GM03348 (cell line): ENCODE results near the gene GNPTG.

Experiments
- DNase-seq: peaks from one replicate; pipeline ENCODE4 v3.0.0; 2012; ENCODE audit warnings: low spot score

GNPTG gene

GRCh38 chr16:1394367-1394951 lies 42.7 kb downstream of the GNPTG start:
- DNase-seq = no peak

DNA sequence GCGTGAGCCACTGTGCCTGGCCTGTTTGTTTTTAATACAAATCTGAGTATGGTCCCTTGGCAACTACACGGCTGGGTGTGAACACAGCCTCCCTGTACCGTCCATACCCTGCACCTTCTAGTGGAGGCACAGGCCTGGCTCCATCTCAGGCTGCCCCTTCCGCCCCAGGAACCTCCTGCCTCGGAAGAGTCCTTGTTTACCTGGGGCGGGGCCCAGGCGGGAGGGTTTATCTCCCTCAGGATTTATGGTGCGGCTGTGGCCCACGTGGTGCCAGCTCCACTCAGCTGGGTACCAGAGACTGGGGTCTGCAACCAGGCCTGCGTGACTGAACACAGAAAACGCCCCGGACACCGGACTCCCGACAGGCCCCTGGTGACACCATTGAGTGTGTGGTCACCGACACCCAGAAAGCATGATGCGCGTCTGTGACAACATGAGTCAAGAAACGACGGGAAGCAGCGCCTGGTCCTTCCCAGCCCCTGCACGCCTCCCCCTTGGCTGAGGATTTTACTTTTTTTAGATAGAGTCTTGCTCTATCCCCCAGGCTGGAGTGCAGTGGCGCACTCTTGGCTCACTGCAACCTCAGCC lies 43.8 kb downstream of the GNPTG start:
- DNase-seq = no peak

DNA sequence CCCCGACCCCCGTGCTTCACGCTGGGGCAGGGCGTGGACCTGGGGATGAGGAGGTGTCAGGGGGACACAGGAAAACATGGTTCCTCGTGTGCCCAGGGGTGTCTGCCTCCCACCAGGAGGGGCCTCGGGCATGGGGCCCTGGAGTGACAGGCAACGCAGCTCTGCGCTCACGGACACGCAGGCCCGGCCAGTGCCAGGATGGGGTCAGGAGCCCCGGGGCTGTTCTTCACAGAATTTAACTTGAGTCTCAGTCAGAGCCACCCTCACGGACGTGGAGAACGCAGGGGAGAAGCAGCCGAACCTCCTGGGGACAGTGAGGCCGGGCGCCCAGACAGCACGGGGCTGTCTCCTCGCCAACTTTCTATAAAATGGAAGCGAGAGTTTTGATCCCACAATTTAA lies 46.0 kb downstream of the GNPTG start:
- DNase-seq = no peak

- DNase-seq = no peak
Observed at GRCh38 chr16:1398351-1398750, 46.6 kb downstream of the GNPTG start.

DNA sequence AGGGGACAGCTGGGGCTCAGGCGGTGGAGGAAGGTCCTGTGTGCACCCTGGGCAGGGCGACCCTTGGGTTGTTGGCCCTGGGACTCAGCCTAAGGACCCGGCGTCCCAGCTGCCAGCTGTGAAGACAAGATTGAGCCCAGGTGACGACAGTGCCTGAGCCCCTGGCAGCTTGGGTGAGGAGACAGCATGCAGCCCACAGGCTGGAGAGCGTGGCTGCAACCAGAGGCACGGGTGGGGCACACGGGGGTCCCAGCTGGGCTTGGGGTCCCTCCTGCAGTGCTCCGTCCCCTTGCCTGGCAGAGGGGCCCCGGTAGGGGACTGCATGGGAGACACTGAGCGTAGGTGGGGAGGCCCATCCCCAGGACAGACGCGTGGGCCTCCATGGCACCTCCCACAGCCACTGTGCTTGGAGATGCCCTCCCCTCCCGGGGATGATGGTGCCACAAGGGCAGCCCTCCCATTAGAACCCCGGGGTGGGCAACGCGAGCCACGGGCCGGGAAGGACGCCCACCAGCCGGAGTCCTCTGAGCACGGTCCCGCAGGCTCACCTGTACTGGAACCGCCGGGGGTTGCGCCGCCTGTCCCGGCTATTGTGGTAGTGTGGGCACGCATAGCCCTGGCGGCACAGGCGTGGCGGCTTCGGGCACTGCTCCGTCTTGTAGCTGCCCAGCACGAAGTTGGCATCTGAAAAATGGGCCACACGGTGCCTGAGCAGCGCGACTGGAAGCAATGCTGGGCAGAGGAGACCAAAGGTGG lies 47.3 kb downstream of the GNPTG start:
- DNase-seq = no peak

- no peak for DNase-seq
Observed at GRCh38 chr16:1401061-1401757, 49.5 kb downstream of the GNPTG start.

GRCh38 chr16:1401758-1402154 lies 50.0 kb downstream of the GNPTG start:
- no peak for DNase-seq

GRCh38 chr16:1403036-1403435 lies 51.3 kb downstream of the GNPTG start:
- no peak for DNase-seq

DNA sequence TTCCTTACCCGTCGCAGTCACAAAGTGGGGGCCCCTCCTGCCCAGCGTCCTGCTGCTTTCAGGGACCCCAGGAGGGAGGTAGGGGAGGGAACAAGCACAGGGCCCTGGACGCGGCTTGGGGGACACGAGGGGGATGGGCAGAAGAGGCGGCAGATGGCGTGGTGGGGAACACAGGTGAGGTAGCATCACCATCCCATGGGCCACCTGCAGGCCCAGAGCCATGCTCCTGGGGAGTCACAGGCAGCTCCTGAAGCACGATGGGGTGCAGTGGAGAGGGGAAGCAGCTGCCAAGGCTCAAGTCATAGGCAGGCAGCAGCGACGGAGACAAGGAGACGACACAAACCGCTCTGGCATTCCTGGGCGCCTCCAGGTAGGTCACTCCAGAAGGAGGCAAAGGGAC lies 52.0 kb downstream of the GNPTG start:
- DNase-seq = no peak

DNA sequence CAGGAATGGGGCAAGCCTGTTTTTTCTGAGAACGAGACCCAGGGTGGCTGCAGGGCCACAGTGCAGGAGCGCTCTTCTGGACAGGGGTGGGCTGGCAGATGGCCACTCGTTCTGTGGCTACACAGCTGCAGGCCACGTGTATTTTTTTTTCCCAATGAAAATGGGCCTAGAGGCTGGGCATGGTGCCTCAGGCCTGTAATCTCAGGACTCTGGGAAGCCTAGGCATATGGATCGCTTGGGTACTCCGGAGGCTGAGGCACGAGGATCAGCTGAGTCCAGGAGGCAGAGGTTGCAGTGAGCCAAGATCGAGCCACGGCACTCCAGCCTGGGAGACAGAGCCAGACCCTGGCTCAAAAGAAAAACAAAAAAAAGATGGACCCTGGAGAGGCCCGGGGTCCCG lies 56.0 kb downstream of the GNPTG start:
- DNase-seq = peak; percentile 65

DNA sequence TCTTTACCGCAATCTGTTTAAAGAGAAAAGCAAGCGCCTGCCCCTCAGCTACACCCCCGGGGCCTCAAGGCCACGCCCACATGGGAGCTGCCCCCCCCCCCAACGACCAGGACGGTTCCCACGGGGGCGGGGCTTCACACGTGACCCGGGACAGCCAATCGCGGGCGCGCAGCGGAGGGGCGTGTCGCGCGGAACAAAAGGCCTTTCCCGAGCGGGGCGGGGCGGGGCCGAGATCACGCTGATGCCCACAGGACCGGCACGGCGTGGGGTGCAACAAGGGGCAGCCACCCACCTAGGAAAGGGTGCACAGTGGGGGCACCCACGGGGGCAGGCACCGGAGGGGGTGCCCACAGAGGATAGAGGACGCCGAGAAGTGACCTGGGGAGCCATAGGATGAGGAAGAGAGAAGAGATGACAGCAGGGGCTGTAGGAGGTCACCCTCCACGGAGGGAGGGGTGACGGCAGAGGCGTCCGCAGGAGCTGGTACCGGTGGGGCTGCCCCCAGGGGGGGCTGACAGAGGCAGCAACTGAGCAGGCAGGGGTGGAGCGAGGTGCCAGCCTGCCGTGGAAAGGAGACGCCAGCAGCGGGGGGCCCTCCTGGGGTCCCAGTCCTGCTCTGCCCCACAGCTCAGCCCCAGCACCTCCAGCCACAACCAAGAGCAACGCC lies 56.6 kb downstream of the GNPTG start:
- peak; percentile 99 for DNase-seq

GRCh38 chr16:1412847-1413246 lies 61.1 kb downstream of the GNPTG start:
- DNase-seq = no peak
